PC-3 (cell line): ENCODE measurements around the gene KLHDC2. TPM values are rescaled to one million over a fixed set of nuclear protein-coding genes. Genes with fewer than 3 reads are reported as not detected.

Experiments used
- ATAC-seq: fragments of 200-7000 bp; cut with Tn5 transposase; 2 replicates; pipeline ENCODE4 v1.9.1; 2020; ENCODE audit warnings: mild to moderate bottlenecking, moderate library complexity
- BruUV-seq: library from RNA; stranded (reverse); fragments of 400-500 nt; replicated peaks from 2 replicates; lab custom pipeline; 2021; lab: Mats Ljungman, UMichigan
- CTCF ChIA-PET: fragments of 300-600 bp; sonication (Branson Sonifier 250); formaldehyde crosslinking; loops from one replicate; lab custom pipeline; 2022; ENCODE audit warnings: antibody characterized with exemption; lab: Charles Lee
- POLR2A ChIA-PET: fragments of 300-600 bp; sonication (Branson Sonifier 250); formaldehyde crosslinking; loops from one replicate; lab custom pipeline; 2022; ENCODE audit warnings: antibody characterized with exemption; ENCODE audit not compliant: unreplicated experiment; lab: Charles Lee
- DNase-seq: peaks from one replicate; pipeline ENCODE4 v3.0.0-alpha.2; 2015
- H2AFZ ChIP-seq: fragments of 300-600 bp; sonication (generic); 2 replicates; pipeline ENCODE4 v1.6.0; 2016; ENCODE audit warnings: antibody characterized with exemption, low read length
- H3F3A ChIP-seq: fragments of 300-600 bp; sonication (generic); one replicate; pipeline ENCODE4 v1.6.0; 2017; ENCODE audit warnings: antibody characterized with exemption, low read length, control low read depth, mild to moderate bottlenecking; ENCODE audit not compliant: unreplicated experiment
- H3K27ac ChIP-seq: fragments of 300-600 bp; sonication (generic); 2 replicates; pipeline ENCODE4 v1.5.1; 2016; ENCODE audit warnings: mild to moderate bottlenecking, low read length
- H3K27me3 ChIP-seq: fragments of 300-600 bp; sonication (generic); 2 replicates; pipeline ENCODE4 v1.6.1; 2016; ENCODE audit warnings: low read length, mixed read lengths
- H3K36me3 ChIP-seq: fragments of 300-600 bp; sonication (generic); 2 replicates; pipeline ENCODE4 v1.6.1; 2016; ENCODE audit warnings: low read depth, mixed run types, low read length, mixed read lengths
- H3K4me1 ChIP-seq: fragments of 300-600 bp; sonication (generic); 2 replicates; pipeline ENCODE4 v1.5.1; 2016; ENCODE audit warnings: low read length; ENCODE audit not compliant: insufficient read depth
- H3K4me2 ChIP-seq: fragments of 300-600 bp; sonication (generic); 2 replicates; pipeline ENCODE4 v1.6.0; 2016; ENCODE audit warnings: low read length
- H3K4me3 ChIP-seq: fragments of 300-600 bp; sonication (generic); 2 replicates; pipeline ENCODE4 v1.5.1; 2016; ENCODE audit warnings: mild to moderate bottlenecking, low read length, mixed read lengths
- H3K79me2 ChIP-seq: fragments of 300-600 bp; sonication (generic); 2 replicates; pipeline ENCODE4 v1.6.1; 2017; ENCODE audit warnings: low read length, mixed read lengths
- H3K9ac ChIP-seq: fragments of 300-600 bp; sonication (generic); 2 replicates; pipeline ENCODE4 v1.6.0; 2016; ENCODE audit warnings: mild to moderate bottlenecking, low read length
- H3K9me2 ChIP-seq: fragments of 300-600 bp; sonication (generic); replicated peaks from 2 replicates; pipeline ENCODE4 v1.6.1; 2016; ENCODE audit warnings: mixed run types, low read length, mixed read lengths
- H3K9me3 ChIP-seq: fragments of 300-600 bp; sonication (generic); 2 replicates; pipeline ENCODE4 v1.6.1; 2016; ENCODE audit warnings: low read length, mixed read lengths
- H4K20me1 ChIP-seq: fragments of 300-600 bp; sonication (generic); 2 replicates; pipeline ENCODE4 v1.6.1; 2016; ENCODE audit warnings: low read length, mixed read lengths
- CTCF ChIP-seq: fragments of 300-600 bp; sonication (generic); conservative IDR thresholded peaks from 2 replicates; pipeline ENCODE4 v1.5.1; 2017; ENCODE audit warnings: antibody characterized with exemption, low read depth, mild to moderate bottlenecking, low read length
- EZH2 ChIP-seq: fragments of 300-600 bp; sonication (generic); IDR thresholded peaks from one replicate; pipeline ENCODE4 v1.6.1; 2017; ENCODE audit warnings: antibody characterized with exemption, mild to moderate bottlenecking, low read length; ENCODE audit not compliant: unreplicated experiment
- EZH2phosphoT487 ChIP-seq: fragments of 300-600 bp; sonication (generic); IDR thresholded peaks from 2 replicates; pipeline ENCODE4 v1.6.1; 2018; ENCODE audit warnings: mild to moderate bottlenecking, antibody characterized with exemption, low read length, borderline replicate concordance
- intact Hi-C: fragments of 100-400 bp; cut with micrococcal nuclease; formaldehyde crosslinking; loops from 2 replicates; pipeline ENCODE4 v1.9.0; 2023
- total RNA-seq: library from RNA; depleted of rRNA; stranded (reverse); fragments of >200 nt; gene quantifications from 2 replicates; pipeline ENCODE4 v1.2.3, GENCODE V29; 2014; rRNA removed

The KLHDC2 gene
- total RNA-seq, 1 experiment from 2014 or later: 126 TPM

GRCh38 chr14:49816844-49817243, 48.9 kb downstream of the KLHDC2 start:
- H3K36me3 ChIP-seq: peaks cover 58% of the 10 kb centered on the region
- ATAC-seq (no peak), DNase-seq (no peak)
- no peaks in the 10 kb centered on the region for H3K9me2 ChIP-seq
- H3K4me2 ChIP-seq: no peak overlapping the region
- no peak overlapping the region for H3K9ac ChIP-seq
- POLR2A ChIA-PET: no interaction called here
- intact Hi-C loops: no loop called here
- H3K4me3 ChIP-seq: no peak overlapping the region
- no peaks in the 10 kb centered on the region for H3K79me2 ChIP-seq
- H3K27ac ChIP-seq: no peak overlapping the region
- CTCF ChIA-PET: no interaction called here
- no peaks in the 10 kb centered on the region for H3K27me3 ChIP-seq
- H4K20me1 ChIP-seq: no peaks in the 10 kb centered on the region
- no TSS peak for BruUV-seq
- TF ChIP-seq EZH2phosphoT487: no peak
- no peak for TF ChIP-seq EZH2
- TF ChIP-seq CTCF: no peak
- no peak overlapping the region for H2AFZ ChIP-seq
- H3K9me3 ChIP-seq: no peaks in the 10 kb centered on the region
- H3K4me1 ChIP-seq: no peaks in the 10 kb centered on the region
- H3F3A ChIP-seq: no peaks in the 10 kb centered on the region

GRCh38 chr14:49820176-49820575, 52.2 kb downstream of the KLHDC2 start:
- DNase-seq (no peak), ATAC-seq (no peak)
- H3K9me3 ChIP-seq: no peaks in the 10 kb centered on the region
- H2AFZ ChIP-seq: no peak overlapping the region
- no peak overlapping the region for H3K27ac ChIP-seq
- H3K36me3 ChIP-seq: peaks cover 54% of the 10 kb centered on the region
- no peaks in the 10 kb centered on the region for H3K4me1 ChIP-seq
- no TSS peak for BruUV-seq
- H3F3A ChIP-seq: no peaks in the 10 kb centered on the region
- H3K79me2 ChIP-seq: no peaks in the 10 kb centered on the region
- no peak overlapping the region for H3K4me3 ChIP-seq
- TF ChIP-seq CTCF (no peak), EZH2phosphoT487 (no peak), EZH2 (no peak)
- no peaks in the 10 kb centered on the region for H3K9me2 ChIP-seq
- ChIA-PET POLR2A (no interaction called here), CTCF (no interaction called here)
- no peaks in the 10 kb centered on the region for H3K27me3 ChIP-seq
- H3K9ac ChIP-seq: no peak overlapping the region
- H3K4me2 ChIP-seq: no peak overlapping the region
- H4K20me1 ChIP-seq: no peaks in the 10 kb centered on the region
- intact Hi-C loops: no loop called here

GRCh38 chr14:49828640-49829039, 60.7 kb downstream of the KLHDC2 start:
- Histone ChIP-seq H4K20me1 (no peaks in the 10 kb centered on the region), H3K27me3 (no peaks in the 10 kb centered on the region), H3F3A (no peaks in the 10 kb centered on the region), H3K4me2 (no peak overlapping the region), H3K4me1 (no peaks in the 10 kb centered on the region), H3K27ac (no peak overlapping the region), H3K9ac (no peak overlapping the region), H3K4me3 (no peak overlapping the region), H3K36me3 (peaks cover 66% of the 10 kb centered on the region), H3K9me3 (no peaks in the 10 kb centered on the region), H2AFZ (no peak overlapping the region), H3K79me2 (no peaks in the 10 kb centered on the region), H3K9me2 (no peaks in the 10 kb centered on the region)
- TF ChIP-seq EZH2 (no peak), CTCF (no peak), EZH2phosphoT487 (no peak)
- intact Hi-C loops: no loop called here
- CTCF ChIA-PET: no interaction called here
- POLR2A ChIA-PET: no interaction called here
- DNase-seq (no peak), ATAC-seq (no peak)
- BruUV-seq: no TSS peak

Other genes starting within 250 kb of the KLHDC2 start
- 1,420 and 1,912 TPM in 2 replicates for gene RPS29, start 181.8 kb upstream of the KLHDC2 start, total RNA-seq
- gene LRR1, start 169.2 kb upstream of the KLHDC2 start, total RNA-seq: 46.9 and 53.0 TPM in 2 replicates
- gene RPL36AL, start 147.5 kb upstream of the KLHDC2 start, total RNA-seq: 408 and 411 TPM in 2 replicates
- gene MGAT2, start 147.4 kb upstream of the KLHDC2 start, total RNA-seq: 39.5 and 51.4 TPM in 2 replicates
- gene DNAAF2, start 132.9 kb upstream of the KLHDC2 start, total RNA-seq: 23.2 and 31.3 TPM in 2 replicates
- gene POLE2, start 79.9 kb upstream of the KLHDC2 start, total RNA-seq: 26.6 and 38.6 TPM in 2 replicates
- gene KLHDC1, start 75.0 kb upstream of the KLHDC2 start, total RNA-seq: 0.07 and 0.58 TPM in 2 replicates
- 52.9 and 54.0 TPM in 2 replicates for gene NEMF, start 84.6 kb downstream of the KLHDC2 start, total RNA-seq
- gene ARF6, start 124.9 kb downstream of the KLHDC2 start, total RNA-seq: 86.4 and 107 TPM in 2 replicates